GM12892 (cell line): ENCODE results near the gene ZFAND2A.
"Not testable (repeated sequence)": the region's sequence is repeated elsewhere in the genome, so short reads cannot be mapped to it uniquely, and the experiment has no call there.

Experiments
- DNase-seq: peaks from one replicate; pipeline ENCODE4 v3.0.0; 2011; ENCODE audit not compliant: insufficient read length
- FAIRE-seq: peaks from 2 replicates; lab custom pipeline; 2011; peaks lifted over from hg19 to GRCh38; lab: Jason Lieb, UNC
- POLR2A ChIP-seq: IDR thresholded peaks from 2 replicates; pipeline ENCODE4 v1.6.1; 2011; ENCODE audit warnings: low read depth, low read length, control low read depth
- POLR2AphosphoS5 ChIP-seq: IDR thresholded peaks from 2 replicates; pipeline ENCODE4 v1.6.1; 2011; ENCODE audit warnings: low read depth, low read length, control low read depth
- TAF1 ChIP-seq: IDR thresholded peaks from 2 replicates; pipeline ENCODE4 v1.6.1; 2011; ENCODE audit warnings: low read depth, mild to moderate bottlenecking, control low read depth, low read length, borderline replicate concordance

The ZFAND2A gene

GRCh38 chr7:1125603-1125969 is 34.4 kb downstream of the ZFAND2A start:
- FAIRE-seq = no peak
- no peak for DNase-seq
- TF ChIP-seq POLR2A = no peak
- TF ChIP-seq TAF1 = no peak
- no peak for TF ChIP-seq POLR2AphosphoS5

- TF ChIP-seq POLR2AphosphoS5 = no peak
- no peak for TF ChIP-seq TAF1
- no peak for TF ChIP-seq POLR2A
- no peak for FAIRE-seq
These were observed 35.0 kb downstream of the ZFAND2A start for GRCh38 chr7:1124816-1125602.

GRCh38 chr7:1124164-1124563 is 35.8 kb downstream of the ZFAND2A start:
- no peak for DNase-seq
- no peak for FAIRE-seq
- TF ChIP-seq TAF1 (no peak), POLR2AphosphoS5 (no peak), POLR2A (no peak)

More at GRCh38 chr7:1124816-1125602, 35.0 kb downstream of the ZFAND2A start:
- no peak for DNase-seq

- FAIRE-seq = no peak
- DNase-seq = no peak
- TF ChIP-seq POLR2AphosphoS5 (no peak), POLR2A (no peak), TAF1 (no peak)
These were observed 36.3 kb downstream of the ZFAND2A start for GRCh38 chr7:1123715-1124114.

- FAIRE-seq = no peak
- DNase-seq = no peak
- TF ChIP-seq POLR2AphosphoS5 = no peak
- no peak for TF ChIP-seq TAF1
- TF ChIP-seq POLR2A = no peak
These were observed 37.0 kb downstream of the ZFAND2A start for GRCh38 chr7:1122832-1123501.

- TF ChIP-seq POLR2AphosphoS5 (no peak), POLR2A (no peak), TAF1 (no peak)
- FAIRE-seq = no peak
- DNase-seq = no peak
These were observed 37.8 kb downstream of the ZFAND2A start for GRCh38 chr7:1121886-1122831.

GRCh38 chr7:1121476-1121875 is 38.5 kb downstream of the ZFAND2A start:
- FAIRE-seq (no peak), DNase-seq (no peak)
- TF ChIP-seq POLR2AphosphoS5 (no peak), TAF1 (no peak), POLR2A (no peak)

GRCh38 chr7:1120791-1121190 is 39.2 kb downstream of the ZFAND2A start:
- TF ChIP-seq TAF1 = no peak
- no peak for TF ChIP-seq POLR2AphosphoS5
- TF ChIP-seq POLR2A = no peak
- FAIRE-seq (no peak), DNase-seq (no peak)

- DNase-seq = no peak
- TF ChIP-seq TAF1 (no peak), POLR2A (no peak), POLR2AphosphoS5 (no peak)
- FAIRE-seq = no peak
These were observed 40.8 kb downstream of the ZFAND2A start for GRCh38 chr7:1119201-1119600.

- FAIRE-seq (no peak), DNase-seq (no peak)
- TF ChIP-seq TAF1 = no peak
These were observed 42.6 kb downstream of the ZFAND2A start for GRCh38 chr7:1117321-1117928.

- not testable (repeated sequence) for DNase-seq
- FAIRE-seq = peak; percentile 57
These were observed 43.5 kb downstream of the ZFAND2A start for GRCh38 chr7:1116383-1117008.

- FAIRE-seq, DNase-seq: not testable (repeated sequence)
These were observed 44.6 kb downstream of the ZFAND2A start for GRCh38 chr7:1115171-1116045.
